GM12801 (cell line): ENCODE measurements around the gene CT45A6.
"Not testable (repeated sequence)": the region's sequence is repeated elsewhere in the genome, so short reads cannot be mapped to it uniquely, and the experiment has no call there.

Experiments
- CTCF ChIP-seq: IDR thresholded peaks from one replicate; pipeline ENCODE4 v1.5.1; 2011; ENCODE audit warnings: control low read depth; ENCODE audit not compliant: insufficient read length; ENCODE audit errors: extremely low read depth

CT45A6 gene, protein sequence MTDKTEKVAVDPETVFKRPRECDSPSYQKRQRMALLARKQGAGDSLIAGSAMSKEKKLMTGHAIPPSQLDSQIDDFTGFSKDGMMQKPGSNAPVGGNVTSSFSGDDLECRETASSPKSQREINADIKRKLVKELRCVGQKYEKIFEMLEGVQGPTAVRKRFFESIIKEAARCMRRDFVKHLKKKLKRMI

DNA sequence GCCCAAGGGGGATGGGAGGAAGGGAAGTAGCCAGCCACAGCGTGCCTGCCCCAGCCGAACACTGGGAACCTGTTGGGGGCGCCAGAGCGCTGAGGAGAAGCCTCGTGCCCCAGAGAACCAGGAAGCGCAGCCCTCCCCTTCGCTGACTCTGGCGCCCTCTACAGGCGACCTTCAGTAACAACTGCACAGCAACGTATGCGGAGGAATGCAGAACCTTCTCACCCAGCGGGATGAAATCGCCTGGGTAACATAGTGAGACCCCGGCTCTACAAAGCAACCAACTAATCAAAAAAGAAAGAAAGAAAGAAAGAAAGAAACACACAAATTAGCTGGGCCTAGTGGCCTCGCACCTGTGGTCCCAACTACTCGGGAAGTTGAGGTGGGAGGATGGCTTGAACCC, at the start of gene CT45A6:
TSS of gene CT45A6 (minus strand) at position 101 of the 400 bp plus-strand sequence. CDS start 3,794 bp downstream, outside the sequence.
- not testable (repeated sequence) for TF ChIP-seq CTCF

DNA sequence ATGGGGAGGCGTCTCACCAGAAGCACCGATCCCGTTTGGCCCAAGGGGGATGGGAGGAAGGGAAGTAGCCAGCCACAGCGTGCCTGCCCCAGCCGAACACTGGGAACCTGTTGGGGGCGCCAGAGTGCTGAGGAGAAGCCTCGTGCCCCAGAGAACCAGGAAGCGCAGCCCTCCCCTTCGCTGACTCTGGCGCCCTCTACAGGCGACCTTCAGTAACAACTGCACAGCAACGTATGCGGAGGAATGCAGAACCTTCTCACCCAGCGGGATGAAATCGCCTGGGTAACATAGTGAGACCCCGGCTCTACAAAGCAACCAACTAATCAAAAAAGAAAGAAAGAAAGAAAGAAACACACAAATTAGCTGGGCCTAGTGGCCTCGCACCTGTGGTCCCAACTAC, 34.6 kb upstream of the CT45A6 start, which contains the start of gene CT45A7:
TSS of gene CT45A7 (minus strand) at position 101 of the 400 bp plus-strand sequence. CDS start 3,747 bp downstream, outside the sequence.
- TF ChIP-seq CTCF: not testable (repeated sequence)

GRCh38 chrX:135819912-135820311, 17.3 kb upstream of the CT45A6 start, which contains the start of gene CT45A2:
Gene CT45A2 (minus strand): TSS chrX:135820012. CDS start chrX:135816265, 3,747 bp downstream.
- not testable (repeated sequence) for TF ChIP-seq CTCF

DNA sequence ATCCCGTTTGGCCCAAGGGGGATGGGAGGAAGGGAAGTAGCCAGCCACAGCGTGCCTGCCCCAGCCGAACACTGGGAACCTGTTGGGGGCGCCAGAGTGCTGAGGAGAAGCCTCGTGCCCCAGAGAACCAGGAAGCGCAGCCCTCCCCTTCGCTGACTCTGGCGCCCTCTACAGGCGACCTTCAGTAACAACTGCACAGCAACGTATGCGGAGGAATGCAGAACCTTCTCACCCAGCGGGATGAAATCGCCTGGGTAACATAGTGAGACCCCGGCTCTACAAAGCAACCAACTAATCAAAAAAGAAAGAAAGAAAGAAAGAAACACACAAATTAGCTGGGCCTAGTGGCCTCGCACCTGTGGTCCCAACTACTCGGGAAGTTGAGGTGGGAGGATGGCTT, 17.2 kb downstream of the CT45A6 start, which contains the start of gene CT45A5:
TSS of gene CT45A5 (minus strand) at position 101 of the 400 bp plus-strand sequence. CDS start 3,774 bp downstream, outside the sequence.
- TF ChIP-seq CTCF: not testable (repeated sequence)

DNA sequence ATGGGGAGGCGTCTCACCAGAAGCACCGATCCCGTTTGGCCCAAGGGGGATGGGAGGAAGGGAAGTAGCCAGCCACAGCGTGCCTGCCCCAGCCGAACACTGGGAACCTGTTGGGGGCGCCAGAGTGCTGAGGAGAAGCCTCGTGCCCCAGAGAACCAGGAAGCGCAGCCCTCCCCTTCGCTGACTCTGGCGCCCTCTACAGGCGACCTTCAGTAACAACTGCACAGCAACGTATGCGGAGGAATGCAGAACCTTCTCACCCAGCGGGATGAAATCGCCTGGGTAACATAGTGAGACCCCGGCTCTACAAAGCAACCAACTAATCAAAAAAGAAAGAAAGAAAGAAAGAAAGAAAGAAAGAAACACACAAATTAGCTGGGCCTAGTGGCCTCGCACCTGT, 34.5 kb downstream of the CT45A6 start, which contains the start of gene CT45A3:
TSS of gene CT45A3 (minus strand) at position 101 of the 400 bp plus-strand sequence. CDS start 3,747 bp downstream, outside the sequence.
- TF ChIP-seq CTCF: not testable (repeated sequence)
